ENCODE results near the gene FLCN.
"Not testable (repeated sequence)": the region's sequence is repeated elsewhere in the genome, so short reads cannot be mapped to it uniquely, and the experiment has no call there.

The FLCN gene

GRCh38 chr17:17186051-17186450, 50.9 kb downstream of the FLCN start:
- ATAC-seq (peak; percentile 67), DNase-seq (peak; percentile 59)

GRCh38 chr17:17184985-17185757, 51.8 kb downstream of the FLCN start:
- not testable (repeated sequence) for DNase-seq, ATAC-seq

DNA sequence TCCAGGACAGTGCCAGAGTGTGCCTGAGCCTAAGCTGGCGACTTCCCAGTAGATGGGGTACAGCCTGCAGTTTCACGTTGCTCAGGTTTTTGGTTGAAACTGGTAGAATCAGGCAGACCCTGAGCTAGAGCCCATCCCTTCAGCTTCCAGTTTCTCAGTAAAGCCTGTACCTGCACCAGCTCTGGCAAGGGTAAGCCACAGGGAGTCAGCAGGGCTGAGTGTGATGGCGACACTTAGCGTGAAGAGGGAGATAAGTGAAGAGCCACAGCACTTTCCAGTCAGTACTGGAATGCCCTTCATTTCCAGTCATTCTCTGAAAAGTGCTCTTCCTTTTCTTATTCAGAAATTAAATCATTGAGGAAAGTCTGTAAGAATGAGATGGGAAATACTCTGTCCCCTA, 53.2 kb downstream of the FLCN start:
- ATAC-seq (no peak), DNase-seq (no peak)

DNA sequence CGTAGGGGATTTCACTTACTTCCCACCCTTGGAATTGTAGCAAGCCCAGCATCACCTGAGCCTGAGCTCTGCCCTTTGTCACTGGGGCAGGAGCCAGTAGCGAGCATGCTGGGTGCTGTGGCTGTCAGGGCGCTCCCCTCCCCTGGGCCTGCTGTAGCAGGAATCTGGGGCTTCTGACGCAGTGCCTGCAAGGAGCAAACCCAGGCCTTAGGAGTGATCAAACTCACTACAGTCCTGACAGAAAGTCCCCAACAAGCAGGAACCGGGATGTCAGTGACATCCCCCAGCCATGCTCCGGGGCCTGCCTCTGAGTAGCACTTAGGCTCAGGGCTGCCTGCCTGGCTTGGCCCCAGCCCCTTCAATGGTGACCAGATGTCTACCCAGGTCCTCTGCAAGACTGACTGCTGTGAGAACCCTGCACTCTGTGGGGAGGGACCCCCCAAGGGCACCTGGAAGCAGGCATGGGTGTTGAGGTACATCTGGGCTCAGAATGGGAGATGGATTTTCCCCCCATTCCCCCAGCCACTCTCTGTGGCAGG, 54.3 kb downstream of the FLCN start:
- ATAC-seq = no peak
- no peak for DNase-seq

- ATAC-seq = no peak
Observed at GRCh38 chr17:17181666-17182597, 55.0 kb downstream of the FLCN start.

DNA sequence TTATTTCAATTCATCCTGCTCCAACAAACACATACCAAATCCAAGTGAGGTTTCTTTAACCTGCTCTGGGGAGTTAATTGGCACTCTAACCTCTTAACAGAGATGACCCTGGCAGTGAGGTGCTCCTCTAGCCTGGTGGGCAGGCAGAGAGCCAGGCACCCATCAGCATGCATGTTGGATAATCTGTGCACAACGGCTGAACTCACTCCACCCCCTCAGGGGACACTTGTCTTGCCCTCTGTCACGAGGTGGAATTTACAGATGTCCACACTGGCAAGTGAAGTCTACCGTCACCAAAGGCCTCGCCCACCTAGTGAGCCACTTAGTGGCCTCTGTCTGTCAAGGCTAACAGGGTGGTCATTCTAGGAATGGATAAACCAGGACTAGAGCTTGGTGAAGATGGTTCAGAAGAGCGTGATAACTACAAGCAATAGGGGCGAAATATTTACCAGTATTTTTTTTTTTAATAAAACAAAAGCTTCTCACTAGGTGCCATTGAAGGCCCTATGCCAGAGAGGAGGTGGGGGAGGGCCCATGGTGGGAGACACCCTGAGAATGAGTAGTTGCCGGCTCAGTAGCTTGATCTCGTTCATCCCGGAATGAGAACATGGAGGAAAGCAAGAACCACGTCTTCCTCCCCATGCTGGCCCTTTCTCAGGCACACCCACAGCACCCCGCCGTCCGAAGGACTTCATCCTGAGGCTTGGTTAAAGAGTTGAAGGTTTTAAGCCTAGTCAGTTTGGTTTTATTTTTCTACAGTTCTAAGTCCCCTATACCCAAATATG, 56.0 kb downstream of the FLCN start:
- no peak for ATAC-seq
- no peak for DNase-seq

More at GRCh38 chr17:17181666-17182597, 55.0 kb downstream of the FLCN start:
- DNase-seq = no peak

GRCh38 chr17:17180141-17180603, 56.8 kb downstream of the FLCN start:
- ATAC-seq = no peak
- DNase-seq = no peak

DNA sequence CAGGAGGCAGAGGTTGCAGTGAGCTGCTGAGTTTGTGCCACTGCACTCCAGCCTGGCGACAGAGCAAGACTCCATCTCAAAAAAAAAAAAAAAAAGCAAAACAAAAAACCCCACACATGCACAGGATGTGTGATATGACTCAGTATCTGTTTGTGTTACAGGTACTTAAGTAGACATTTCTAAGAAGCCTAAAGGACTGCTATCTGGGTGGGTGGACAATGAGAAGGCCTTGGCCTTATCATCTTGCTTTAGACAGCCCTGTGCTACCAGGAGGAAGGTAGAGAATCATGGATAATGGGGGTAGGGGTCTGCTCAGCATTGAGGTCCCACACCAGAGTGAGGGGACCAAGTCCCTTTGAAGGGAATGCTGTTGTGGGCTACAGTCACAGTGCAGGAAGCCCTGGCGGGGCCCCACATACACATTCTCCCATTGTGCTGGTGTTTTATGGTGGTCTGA, 57.6 kb downstream of the FLCN start:
- peak; percentile 77 for ATAC-seq
- no peak for DNase-seq

- ATAC-seq (no peak), DNase-seq (no peak)
Observed at GRCh38 chr17:17177176-17177575, 59.8 kb downstream of the FLCN start.

DNA sequence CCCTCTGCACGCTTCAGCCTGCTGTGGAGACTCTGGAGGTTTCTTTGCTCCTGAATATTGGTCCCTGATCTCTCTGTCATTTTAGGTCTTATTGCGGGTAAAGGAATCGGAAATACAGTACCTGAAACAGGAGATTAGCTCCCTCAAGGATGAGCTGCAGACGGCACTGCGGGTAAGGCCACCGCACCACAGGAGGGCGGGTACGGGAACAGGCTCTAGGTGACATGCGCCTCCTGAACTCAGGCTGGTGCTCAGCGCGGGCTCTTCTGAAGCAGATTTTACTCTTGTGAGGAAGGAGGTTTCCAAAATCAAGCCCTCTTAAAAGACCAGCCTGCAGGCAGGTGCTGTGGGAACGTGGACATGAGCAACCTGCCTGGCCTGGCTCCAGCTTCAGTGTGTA, 60.6 kb downstream of the FLCN start:
- DNase-seq (no peak), ATAC-seq (no peak)

DNA sequence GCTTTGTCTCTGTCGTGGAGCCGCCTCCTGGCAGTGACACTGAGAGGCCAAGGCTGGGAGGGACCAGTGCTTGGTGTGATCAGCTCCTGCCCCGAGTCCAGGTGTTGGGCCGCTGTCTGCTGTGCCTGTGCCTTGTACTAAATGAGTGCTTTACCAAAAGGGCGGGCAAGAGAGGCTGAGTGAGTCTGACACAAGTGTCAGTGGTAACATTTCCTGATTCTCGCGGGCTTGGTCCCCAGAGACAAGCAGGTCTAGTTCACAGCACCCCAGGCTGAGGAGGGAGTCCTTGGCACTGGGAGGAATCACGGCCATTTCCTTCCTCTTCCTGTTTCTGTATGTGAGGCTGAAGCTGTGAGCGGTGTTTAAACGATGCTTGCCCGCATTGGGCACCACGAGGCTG, 61.1 kb downstream of the FLCN start:
- ATAC-seq = no peak
- no peak for DNase-seq

GRCh38 chr17:17175340-17175739, 61.6 kb downstream of the FLCN start:
- no peak for ATAC-seq

GRCh38 chr17:17173921-17174320, 63.0 kb downstream of the FLCN start:
- ATAC-seq (no peak), DNase-seq (no peak)

More at GRCh38 chr17:17175340-17175739, 61.6 kb downstream of the FLCN start:
- no peak for DNase-seq

DNA sequence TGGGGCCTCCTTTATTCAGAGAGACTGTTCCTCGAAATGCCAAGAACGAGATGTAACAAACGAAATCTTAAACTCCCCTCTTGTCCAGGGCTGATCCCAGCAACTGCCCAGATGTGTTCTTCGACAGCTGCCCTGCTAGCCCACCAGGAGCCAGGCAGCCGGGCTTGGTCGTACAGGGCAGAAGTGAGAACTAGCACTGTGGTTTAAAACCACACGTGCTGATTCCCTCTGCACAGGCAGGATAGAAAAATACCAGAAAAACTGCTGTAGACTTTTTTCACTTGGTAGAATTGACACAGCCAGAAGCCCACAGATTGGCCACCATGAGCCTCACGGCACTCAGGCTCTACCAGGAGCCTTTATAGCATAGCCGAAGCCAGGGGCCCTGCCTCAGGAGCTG, 64.0 kb downstream of the FLCN start:
- no peak for DNase-seq
- ATAC-seq = no peak

GRCh38 chr17:17172001-17172939, 64.7 kb downstream of the FLCN start:
- ATAC-seq (no peak), DNase-seq (no peak)

DNA sequence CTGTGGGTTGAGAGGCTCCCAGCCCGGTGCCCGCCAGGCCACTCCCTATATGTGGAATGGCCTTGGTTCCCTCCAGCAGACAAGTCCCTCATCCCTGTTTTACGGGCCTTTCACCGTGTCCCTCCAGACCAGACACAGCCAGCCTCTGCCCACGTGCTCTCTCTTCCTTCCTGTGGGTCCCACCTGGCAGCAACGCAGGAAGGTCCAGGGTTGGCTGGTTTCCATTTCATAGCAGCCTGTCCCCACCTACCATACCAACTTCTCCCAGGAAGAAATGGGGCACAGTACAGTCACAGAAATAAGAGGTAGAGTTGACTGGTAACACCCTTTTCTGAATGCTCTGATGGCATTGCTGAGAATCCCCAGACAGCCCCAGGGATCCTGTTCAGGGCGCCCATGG, 65.8 kb downstream of the FLCN start:
- DNase-seq = no peak
- no peak for ATAC-seq

DNA sequence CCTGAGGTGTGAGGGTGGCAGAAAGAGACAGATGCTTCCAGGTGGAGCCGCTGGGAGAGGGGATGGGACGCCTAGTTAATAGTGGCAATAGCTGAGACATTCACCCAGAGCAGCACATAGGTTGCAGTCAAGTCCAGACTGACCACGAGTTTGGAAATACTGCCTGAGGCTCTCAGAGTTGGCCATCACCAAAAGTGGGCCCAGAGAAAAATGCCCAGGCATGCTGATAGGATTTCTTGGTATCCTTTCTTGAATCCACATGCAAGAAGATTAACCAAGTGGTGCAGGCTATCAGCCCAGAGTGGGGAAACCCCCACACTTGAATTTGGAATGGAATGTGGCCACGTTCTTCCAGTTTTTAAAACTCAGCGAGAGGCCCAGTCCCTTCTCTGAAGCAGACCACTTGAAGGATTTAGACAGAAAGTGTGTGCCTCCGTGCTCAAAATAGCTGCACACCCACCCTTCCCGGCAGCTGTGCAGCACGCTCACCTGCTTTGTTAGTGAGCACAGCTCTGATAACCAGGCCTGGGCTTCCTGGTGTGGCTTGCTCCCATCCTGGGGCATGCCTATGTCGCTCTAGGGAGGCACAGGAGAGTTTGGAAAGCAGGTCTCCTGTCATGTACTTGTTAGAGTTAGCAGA, 66.5 kb downstream of the FLCN start:
- DNase-seq (no peak), ATAC-seq (no peak)

- ATAC-seq (no peak), DNase-seq (no peak)
Observed at GRCh38 chr17:17169396-17169795, 67.6 kb downstream of the FLCN start.

- DNase-seq (no peak), ATAC-seq (no peak)
Observed at GRCh38 chr17:17168401-17168800, 68.6 kb downstream of the FLCN start.

GRCh38 chr17:17167986-17168385, 69.0 kb downstream of the FLCN start:
- DNase-seq (no peak), ATAC-seq (no peak)

All from stimulated activated naive CD8-positive, alpha-beta T cell treated with anti-CD3 and anti-CD28 coated beads, Interleukin-15, Interleukin-2, amounts not matched to agents 100 U/mL and 50 U/mL, for 24 hours (primary cell).